ENCODE results near the gene EHF. TPM values are rescaled to one million over a fixed set of nuclear protein-coding genes. Genes with fewer than 3 reads are reported as not detected.

EHF gene
- total RNA-seq, 1 donor from 2014 or later: 0.25 TPM

GRCh38 chr11:34646431-34646830 lies 25.5 kb downstream of the EHF start:
- Mint-ChIP-seq H3K27ac (ENCODE audit: unreplicated experiment) (peak overlapping the region; percentile 79), H3K9me3 (ENCODE audit: unreplicated experiment) (no peaks in the 10 kb centered on the region), H3K4me3 (ENCODE audit: unreplicated experiment) (no peak overlapping the region), H3K36me3 (ENCODE audit: low read depth, unreplicated experiment) (peaks cover 2% of the 10 kb centered on the region), H3K4me1 (ENCODE audit: low read depth, unreplicated experiment) (peaks cover 38% of the 10 kb centered on the region), H3K27me3 (ENCODE audit: low read depth, unreplicated experiment) (no peaks in the 10 kb centered on the region)
- Histone ChIP-seq H3K36me3 (ENCODE audit: insufficient read depth, low read length) (no peaks in the 10 kb centered on the region), H2AFZ (ENCODE audit: low read depth, low read length) (no peak overlapping the region), H3K4me2 (ENCODE audit: low read length) (no peak overlapping the region), H3K9ac (ENCODE audit: low read length) (no peak overlapping the region), H3K9me3 (ENCODE audit: insufficient read depth, low read depth, low read length) (no peaks in the 10 kb centered on the region), H3K27ac (ENCODE audit: low read depth, low read length) (no peak overlapping the region), H3K4me3 (ENCODE audit: insufficient read depth, low read depth, low read length) (no peak overlapping the region), H3K4me1 (ENCODE audit: insufficient read depth, low read length) (peaks cover 28% of the 10 kb centered on the region), H4K20me1 (ENCODE audit: insufficient read depth, low read length) (no peaks in the 10 kb centered on the region), H3K27me3 (ENCODE audit: insufficient read depth, low read length) (no peaks in the 10 kb centered on the region), H3K79me2 (ENCODE audit: insufficient read depth, low read length) (no peaks in the 10 kb centered on the region)
- FAIRE-seq: no peak
- TF ChIP-seq, protein P1, sequence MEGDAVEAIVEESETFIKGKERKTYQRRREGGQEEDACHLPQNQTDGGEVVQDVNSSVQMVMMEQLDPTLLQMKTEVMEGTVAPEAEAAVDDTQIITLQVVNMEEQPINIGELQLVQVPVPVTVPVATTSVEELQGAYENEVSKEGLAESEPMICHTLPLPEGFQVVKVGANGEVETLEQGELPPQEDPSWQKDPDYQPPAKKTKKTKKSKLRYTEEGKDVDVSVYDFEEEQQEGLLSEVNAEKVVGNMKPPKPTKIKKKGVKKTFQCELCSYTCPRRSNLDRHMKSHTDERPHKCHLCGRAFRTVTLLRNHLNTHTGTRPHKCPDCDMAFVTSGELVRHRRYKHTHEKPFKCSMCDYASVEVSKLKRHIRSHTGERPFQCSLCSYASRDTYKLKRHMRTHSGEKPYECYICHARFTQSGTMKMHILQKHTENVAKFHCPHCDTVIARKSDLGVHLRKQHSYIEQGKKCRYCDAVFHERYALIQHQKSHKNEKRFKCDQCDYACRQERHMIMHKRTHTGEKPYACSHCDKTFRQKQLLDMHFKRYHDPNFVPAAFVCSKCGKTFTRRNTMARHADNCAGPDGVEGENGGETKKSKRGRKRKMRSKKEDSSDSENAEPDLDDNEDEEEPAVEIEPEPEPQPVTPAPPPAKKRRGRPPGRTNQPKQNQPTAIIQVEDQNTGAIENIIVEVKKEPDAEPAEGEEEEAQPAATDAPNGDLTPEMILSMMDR (IDR thresholded peaks at IDR 0.05; ENCODE audit: insufficient read depth, low read depth, low read length): no peak
- no peak for TF ChIP-seq EZH2 (IDR thresholded peaks at IDR 0.05; ENCODE audit: insufficient read depth, low read length)
- DNase-seq (ENCODE audit: low read depth): no peak

DNA sequence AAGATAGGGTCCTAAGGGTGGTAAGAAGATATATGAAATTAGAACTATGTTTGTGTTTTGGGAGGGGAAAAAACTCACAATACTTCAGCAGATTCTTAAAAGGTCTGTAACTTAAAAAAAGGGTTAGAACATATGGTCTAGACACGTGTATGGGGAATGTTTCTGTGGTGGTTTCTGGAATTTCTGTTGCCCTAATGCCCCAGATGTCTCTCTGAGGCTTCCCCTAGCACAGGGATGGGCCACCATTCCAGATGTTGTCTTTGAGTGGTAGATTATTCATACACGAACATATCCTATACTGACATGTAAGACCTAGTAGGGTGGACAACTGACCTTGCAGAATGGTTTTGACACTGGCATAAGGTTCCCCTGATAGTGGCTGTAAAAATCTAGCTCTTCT lies 26.2 kb downstream of the EHF start:
- FAIRE-seq (no peak), DNase-seq (ENCODE audit: low read depth) (no peak)
- Mint-ChIP-seq H3K27me3 (ENCODE audit: low read depth, unreplicated experiment) (no peaks in the 10 kb centered on the region), H3K4me3 (ENCODE audit: unreplicated experiment) (no peak overlapping the region), H3K27ac (ENCODE audit: unreplicated experiment) (peak overlapping the region; percentile 79), H3K9me3 (ENCODE audit: unreplicated experiment) (no peaks in the 10 kb centered on the region), H3K36me3 (ENCODE audit: low read depth, unreplicated experiment) (peaks cover 2% of the 10 kb centered on the region), H3K4me1 (ENCODE audit: low read depth, unreplicated experiment) (peaks cover 43% of the 10 kb centered on the region)
- Histone ChIP-seq H3K4me2 (ENCODE audit: low read length) (no peak overlapping the region), H2AFZ (ENCODE audit: low read depth, low read length) (peak overlapping the region; percentile 14), H3K4me1 (ENCODE audit: insufficient read depth, low read length) (peaks cover 33% of the 10 kb centered on the region), H4K20me1 (ENCODE audit: insufficient read depth, low read length) (no peaks in the 10 kb centered on the region), H3K79me2 (ENCODE audit: insufficient read depth, low read length) (no peaks in the 10 kb centered on the region), H3K4me3 (ENCODE audit: insufficient read depth, low read depth, low read length) (no peak overlapping the region), H3K9ac (ENCODE audit: low read length) (no peak overlapping the region), H3K9me3 (ENCODE audit: insufficient read depth, low read depth, low read length) (no peaks in the 10 kb centered on the region), H3K36me3 (ENCODE audit: insufficient read depth, low read length) (no peaks in the 10 kb centered on the region), H3K27me3 (ENCODE audit: insufficient read depth, low read length) (no peaks in the 10 kb centered on the region), H3K27ac (ENCODE audit: low read depth, low read length) (no peak overlapping the region)
- no peak for TF ChIP-seq EZH2 (IDR thresholded peaks at IDR 0.05; ENCODE audit: insufficient read depth, low read length)
- TF ChIP-seq, protein P1 (IDR thresholded peaks at IDR 0.05; ENCODE audit: insufficient read depth, low read depth, low read length): no peak

- Histone ChIP-seq H3K9me3 (ENCODE audit: insufficient read depth, low read depth, low read length) (no peaks in the 10 kb centered on the region), H3K4me3 (ENCODE audit: insufficient read depth, low read depth, low read length) (no peak overlapping the region), H3K79me2 (ENCODE audit: insufficient read depth, low read length) (no peaks in the 10 kb centered on the region), H2AFZ (ENCODE audit: low read depth, low read length) (peak overlapping the region; percentile 14), H3K27ac (ENCODE audit: low read depth, low read length) (no peak overlapping the region), H4K20me1 (ENCODE audit: insufficient read depth, low read length) (no peaks in the 10 kb centered on the region), H3K36me3 (ENCODE audit: insufficient read depth, low read length) (no peaks in the 10 kb centered on the region), H3K9ac (ENCODE audit: low read length) (no peak overlapping the region), H3K4me2 (ENCODE audit: low read length) (no peak overlapping the region), H3K27me3 (ENCODE audit: insufficient read depth, low read length) (no peaks in the 10 kb centered on the region), H3K4me1 (ENCODE audit: insufficient read depth, low read length) (peaks cover 33% of the 10 kb centered on the region)
- H3K36me3 Mint-ChIP-seq (ENCODE audit: low read depth, unreplicated experiment): peaks cover 2% of the 10 kb centered on the region
- FAIRE-seq (no peak), DNase-seq (ENCODE audit: low read depth) (no peak)
- no peak for TF ChIP-seq EZH2 (IDR thresholded peaks at IDR 0.05; ENCODE audit: insufficient read depth, low read length)
- TF ChIP-seq, protein P1 (IDR thresholded peaks at IDR 0.05; ENCODE audit: insufficient read depth, low read depth, low read length): no peak
- H3K27me3 Mint-ChIP-seq (ENCODE audit: low read depth, unreplicated experiment): no peaks in the 10 kb centered on the region
- H3K4me3 Mint-ChIP-seq (ENCODE audit: unreplicated experiment): no peak overlapping the region
- peaks cover 46% of the 10 kb centered on the region for H3K4me1 Mint-ChIP-seq (ENCODE audit: low read depth, unreplicated experiment)
- H3K27ac Mint-ChIP-seq (ENCODE audit: unreplicated experiment): peak overlapping the region; percentile 79
- H3K9me3 Mint-ChIP-seq (ENCODE audit: unreplicated experiment): no peaks in the 10 kb centered on the region
Observed at GRCh38 chr11:34647532-34647931, 26.6 kb downstream of the EHF start.
